ENCODE results near the gene LILRA5. TPM values are rescaled to one million over a fixed set of nuclear protein-coding genes. Genes with fewer than 3 reads are reported as not detected.

Gene LILRA5
- total and polyA plus RNA-seq, 2 of the 4 experiments (the other 2 are of a cell fraction), result not detected

DNA sequence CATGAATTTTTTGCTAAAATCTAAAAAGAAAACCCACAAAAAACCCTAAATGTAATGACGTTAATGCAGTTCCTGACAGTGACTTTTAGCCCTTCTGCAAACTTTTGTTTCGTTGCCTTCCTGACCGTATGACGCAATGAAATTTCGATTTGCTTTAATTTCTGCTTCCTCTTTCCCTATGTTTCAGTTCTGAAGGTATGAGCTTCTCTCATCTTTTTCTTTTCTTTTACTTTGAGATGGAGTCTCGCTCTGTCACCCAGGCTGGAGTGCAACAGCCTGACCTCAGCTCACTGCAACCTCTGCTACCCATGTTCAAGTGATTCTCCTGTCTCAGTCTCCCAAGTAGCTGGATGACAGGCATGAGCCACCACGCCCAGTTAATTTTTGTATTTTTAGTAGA, 6.1 kb upstream of the LILRA5 start:
- Histone ChIP-seq H4K91ac (ENCODE audit: insufficient read depth, low read depth, low read length) (no peak overlapping the region), H3K9ac (ENCODE audit: low read depth, low read length) (no peak overlapping the region), H2BK20ac (ENCODE audit: low read depth, low read length) (no peak overlapping the region), H3K4me2 (ENCODE audit: low read depth, low read length) (no peak overlapping the region), H3K4me3 (ENCODE audit: insufficient read depth, low read depth, low read length) (no peak overlapping the region), H3K36me3 (ENCODE audit: control insufficient read depth, insufficient read depth, low read length) (no peaks in the 10 kb centered on the region), H3K27me3 (ENCODE audit: control insufficient read depth, insufficient read depth, low read length) (no peaks in the 10 kb centered on the region), H3K56ac (ENCODE audit: extremely low read depth, insufficient read depth, low read length) (no peak overlapping the region), H2AFZ (replicated peaks; ENCODE audit: low read length, poor library complexity) (no peak overlapping the region), H3K9me3 (ENCODE audit: control insufficient read depth, insufficient read depth, low read length) (no peaks in the 10 kb centered on the region), H2BK15ac (ENCODE audit: low read depth, low read length) (no peak overlapping the region), H3K14ac (replicated peaks; ENCODE audit: low read depth, low read length) (no peak overlapping the region), H4K8ac (ENCODE audit: low read depth in 2 of 2, low read length in 2 of 2) (no peak overlapping the region), H2AK5ac (ENCODE audit: low read depth, low read length) (no peak overlapping the region), H3K23ac (ENCODE audit: low read depth, low read length) (no peak overlapping the region), H3K4ac (ENCODE audit: low read depth, low read length) (no peak overlapping the region), H3K79me1 (ENCODE audit: low read depth in 1 of 2, low read length in 2 of 2) (no peaks in the 10 kb centered on the region), H3K27ac (ENCODE audit: insufficient read depth, low read length) (no peak overlapping the region), H3K18ac (ENCODE audit: low read depth, low read length) (no peak overlapping the region), H2AK9ac (replicated peaks; ENCODE audit: low read depth, low read length, poor library complexity) (no peak overlapping the region), H4K20me1 (ENCODE audit: insufficient read depth, low read length) (no peaks in the 10 kb centered on the region), H3K9me1 (ENCODE audit: insufficient read depth, low read length) (no peaks in the 10 kb centered on the region), H2BK5ac (ENCODE audit: low read depth, low read length, poor library complexity, severe bottlenecking) (no peak overlapping the region), H2BK120ac (ENCODE audit: low read depth, low read length) (no peak overlapping the region), H3K4me1 (ENCODE audit: control insufficient read depth, insufficient read depth, low read length) (no peaks in the 10 kb centered on the region), H4K5ac (ENCODE audit: low read depth, low read length) (no peak overlapping the region)
- TF ChIP-seq NFE2L2 (IDR thresholded peaks at IDR 0.05; ENCODE audit: low read depth, low read length) (no peak), FOS (IDR thresholded peaks at IDR 0.05; ENCODE audit: low read depth, low read length) (no peak), POLR2A (IDR thresholded peaks at IDR 0.05; ENCODE audit: low read depth, low read length) (no peak), SMC3 (IDR thresholded peaks at IDR 0.05; ENCODE audit: low read depth, low read length) (no peak), CEBPB (IDR thresholded peaks at IDR 0.05; ENCODE audit: low read depth, low read length) (peak; percentile 36; the same call in 1 of the 2 replicates)
- TF ChIP-seq, protein P1, sequence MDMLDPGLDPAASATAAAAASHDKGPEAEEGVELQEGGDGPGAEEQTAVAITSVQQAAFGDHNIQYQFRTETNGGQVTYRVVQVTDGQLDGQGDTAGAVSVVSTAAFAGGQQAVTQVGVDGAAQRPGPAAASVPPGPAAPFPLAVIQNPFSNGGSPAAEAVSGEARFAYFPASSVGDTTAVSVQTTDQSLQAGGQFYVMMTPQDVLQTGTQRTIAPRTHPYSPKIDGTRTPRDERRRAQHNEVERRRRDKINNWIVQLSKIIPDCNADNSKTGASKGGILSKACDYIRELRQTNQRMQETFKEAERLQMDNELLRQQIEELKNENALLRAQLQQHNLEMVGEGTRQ (IDR thresholded peaks at IDR 0.05; ENCODE audit: low read depth, low read length), result no peak
- intact Hi-C loops (cut with micrococcal nuclease), result no loop called here
- in situ Hi-C loops (cut with MboI; ENCODE audit: low sequenced_read_pairs), result no loop called here
- WGBS, 2 experiments (ENCODE audit: extremely low coverage in 2 of 2, insufficient read length in 1 of 2), result 20% methylated on average over 1 of the region's 7 CpGs; no CpG with 5 or more reads in 1 of the 2 experiments
- CTCF ChIA-PET, result no interaction called here
- ATAC-seq (ENCODE audit: low read depth) (no peak), DNase-seq (no peak)
- dilution Hi-C loops (cut with HindIII; ENCODE audit: low sequenced_read_pairs, unreplicated experiment), result no loop called here
- POLR2A ChIA-PET (ENCODE audit: unreplicated experiment), result no interaction called here
- no TSS peak for BruUV-seq (replicated peaks)

Measured in IMR-90 (cell line).